ENCODE data around the gene RPS24. TPM values are rescaled to one million over a fixed set of nuclear protein-coding genes. Genes with fewer than 3 reads are reported as not detected.
A peak's percentile ranks its signal among the peaks of the same experiment; 100 is the strongest.

The RPS24 gene
- total and polyA plus RNA-seq, 2 of the 13 experiments (the other 11 are each of a cell fraction or from before 2014, with no cell fraction given): 2,690 to 3,319 TPM

DNA sequence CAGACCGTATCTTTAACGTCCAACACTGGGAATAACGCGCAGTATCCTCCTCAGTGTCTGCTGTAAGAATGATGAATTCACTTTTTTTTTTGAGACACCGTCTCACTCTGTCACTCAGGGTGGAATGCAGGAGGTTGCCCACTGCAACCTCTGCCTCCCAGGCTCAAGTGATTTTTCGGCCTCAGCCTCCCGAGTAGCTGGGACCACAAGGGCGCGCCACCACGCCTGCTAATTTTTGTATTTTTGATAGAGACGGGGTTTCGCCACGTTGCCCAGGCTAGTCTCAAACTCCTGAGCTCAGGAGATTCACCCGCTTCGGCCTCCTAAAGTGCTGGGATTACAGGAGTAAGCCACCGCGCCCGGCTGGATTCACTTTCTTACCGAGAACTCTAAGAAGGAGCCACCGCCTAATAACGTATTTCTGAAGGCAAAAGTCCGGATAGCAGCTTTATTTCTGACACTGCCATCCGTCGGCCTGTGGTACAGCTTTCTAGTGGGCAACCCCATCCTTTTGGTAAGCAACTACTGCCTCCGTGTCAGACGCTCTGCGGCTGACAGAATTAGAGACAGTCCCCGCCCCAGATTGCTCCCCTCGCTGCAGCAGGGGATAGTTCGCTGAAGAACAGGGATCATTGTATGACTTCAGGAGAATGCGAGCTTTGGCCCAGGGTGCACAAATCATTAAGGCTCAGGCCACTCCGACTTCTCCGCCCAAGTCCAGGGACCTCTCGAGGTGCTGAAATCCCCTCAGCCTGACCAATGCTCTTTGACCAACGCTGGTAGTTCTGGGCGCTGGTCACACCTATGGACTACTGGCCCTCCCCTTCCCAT is 5.0 kb upstream of the RPS24 start (continued):
- no peak for TF ChIP-seq ZBTB43 (CRISPR knock-in tag; conservative IDR thresholded peaks at IDR 0.05)
- TF ChIP-seq NCOA1 (CRISPR knock-in tag; IDR thresholded peaks at IDR 0.05): no peak
- TF ChIP-seq E2F2 (CRISPR knock-in tag; IDR thresholded peaks at IDR 0.05; ENCODE audit: borderline replicate concordance): no peak
- peak; percentile 89 for TF ChIP-seq ZNF543 (CRISPR knock-in tag; IDR thresholded peaks at IDR 0.05)
- TF ChIP-seq ZNF850 (CRISPR knock-in tag; conservative IDR thresholded peaks at IDR 0.05): no peak
- TF ChIP-seq FOXC1 (CRISPR knock-in tag; IDR thresholded peaks at IDR 0.05; ENCODE audit: borderline replicate concordance): 0 out of 2 replicates have a peak, but pooled peaks have one; percentile 37
- TF ChIP-seq MEIS1 (CRISPR knock-in tag; IDR thresholded peaks at IDR 0.05; ENCODE audit: borderline replicate concordance): 0 out of 2 replicates have a peak, but pooled peaks have one; percentile 71
- TF ChIP-seq ZBTB20 (CRISPR knock-in tag; IDR thresholded peaks at IDR 0.05; ENCODE audit: borderline replicate concordance, low read depth): no peak
- no peak; a peak in 1 of 4 replicates for TF ChIP-seq POLR2A (IDR thresholded peaks at IDR 0.05; ENCODE audit: insufficient read depth in 1 of 2, low read depth in 2 of 2, low read length in 2 of 2)
- peak; percentile 94 for TF ChIP-seq HNF4A (CRISPR knock-in tag; IDR thresholded peaks at IDR 0.05)
- 0 out of 2 replicates have a peak, but pooled peaks have one; percentile 61 for TF ChIP-seq ZSCAN30 (CRISPR knock-in tag; IDR thresholded peaks at IDR 0.05)
- TF ChIP-seq, protein P1, sequence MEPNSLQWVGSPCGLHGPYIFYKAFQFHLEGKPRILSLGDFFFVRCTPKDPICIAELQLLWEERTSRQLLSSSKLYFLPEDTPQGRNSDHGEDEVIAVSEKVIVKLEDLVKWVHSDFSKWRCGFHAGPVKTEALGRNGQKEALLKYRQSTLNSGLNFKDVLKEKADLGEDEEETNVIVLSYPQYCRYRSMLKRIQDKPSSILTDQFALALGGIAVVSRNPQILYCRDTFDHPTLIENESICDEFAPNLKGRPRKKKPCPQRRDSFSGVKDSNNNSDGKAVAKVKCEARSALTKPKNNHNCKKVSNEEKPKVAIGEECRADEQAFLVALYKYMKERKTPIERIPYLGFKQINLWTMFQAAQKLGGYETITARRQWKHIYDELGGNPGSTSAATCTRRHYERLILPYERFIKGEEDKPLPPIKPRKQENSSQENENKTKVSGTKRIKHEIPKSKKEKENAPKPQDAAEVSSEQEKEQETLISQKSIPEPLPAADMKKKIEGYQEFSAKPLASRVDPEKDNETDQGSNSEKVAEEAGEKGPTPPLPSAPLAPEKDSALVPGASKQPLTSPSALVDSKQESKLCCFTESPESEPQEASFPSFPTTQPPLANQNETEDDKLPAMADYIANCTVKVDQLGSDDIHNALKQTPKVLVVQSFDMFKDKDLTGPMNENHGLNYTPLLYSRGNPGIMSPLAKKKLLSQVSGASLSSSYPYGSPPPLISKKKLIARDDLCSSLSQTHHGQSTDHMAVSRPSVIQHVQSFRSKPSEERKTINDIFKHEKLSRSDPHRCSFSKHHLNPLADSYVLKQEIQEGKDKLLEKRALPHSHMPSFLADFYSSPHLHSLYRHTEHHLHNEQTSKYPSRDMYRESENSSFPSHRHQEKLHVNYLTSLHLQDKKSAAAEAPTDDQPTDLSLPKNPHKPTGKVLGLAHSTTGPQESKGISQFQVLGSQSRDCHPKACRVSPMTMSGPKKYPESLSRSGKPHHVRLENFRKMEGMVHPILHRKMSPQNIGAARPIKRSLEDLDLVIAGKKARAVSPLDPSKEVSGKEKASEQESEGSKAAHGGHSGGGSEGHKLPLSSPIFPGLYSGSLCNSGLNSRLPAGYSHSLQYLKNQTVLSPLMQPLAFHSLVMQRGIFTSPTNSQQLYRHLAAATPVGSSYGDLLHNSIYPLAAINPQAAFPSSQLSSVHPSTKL (CRISPR knock-in tag; IDR thresholded peaks at IDR 0.05): 0 out of 2 replicates have a peak, but pooled peaks have one; percentile 3
- peak; percentile 52 for TF ChIP-seq ZNF18 (CRISPR knock-in tag; IDR thresholded peaks at IDR 0.05; ENCODE audit: insufficient replicate concordance)
- peak; percentile 21; the same call in 1 of the 2 replicates for TF ChIP-seq ZNF761 (CRISPR knock-in tag; conservative IDR thresholded peaks at IDR 0.05)
- TF ChIP-seq HNRNPK (IDR thresholded peaks at IDR 0.05; ENCODE audit: low read depth, low read length, poor library complexity, severe bottlenecking): no peak
- TF ChIP-seq NRL (CRISPR knock-in tag; IDR thresholded peaks at IDR 0.05; ENCODE audit: borderline replicate concordance): peak; percentile 3; the same call in 1 of the 2 replicates
- TF ChIP-seq ATF5 (CRISPR knock-in tag; IDR thresholded peaks at IDR 0.05; ENCODE audit: low read depth): 0 out of 2 replicates have a peak, but pooled peaks have one; percentile 15
- no peak for TF ChIP-seq NFRKB (IDR thresholded peaks at IDR 0.05)

All from HepG2 (cell line).